OCI-LY1 (cell line): Measurements from ENCODE around the gene MYL10.

Experiments
- H2AFZ ChIP-seq: fragments of 200-600 bp; sonication (generic), shearing (Covaris generic); 2 replicates; pipeline ENCODE4 v1.6.0; 2014; ENCODE audit warnings: antibody characterized with exemption, mild to moderate bottlenecking, low read length
- H3F3A ChIP-seq: fragments of 200-600 bp; sonication (generic), shearing (Covaris generic); 2 replicates; pipeline ENCODE4 v1.6.0; 2014; ENCODE audit warnings: mild to moderate bottlenecking, antibody characterized with exemption, low read length, moderate library complexity; ENCODE audit not compliant: insufficient read depth
- H3K27ac ChIP-seq: fragments of 200-600 bp; sonication (generic); 2 replicates; pipeline ENCODE4 v1.5.1; 2014; ENCODE audit warnings: low read length, mixed run types, mild to moderate bottlenecking, low read depth; ENCODE audit not compliant: poor library complexity, severe bottlenecking
- H3K27me3 ChIP-seq: fragments of 200-600 bp; sonication (generic); 2 replicates; pipeline ENCODE4 v1.6.0; 2014; ENCODE audit warnings: antibody characterized with exemption, mild to moderate bottlenecking, low read length, moderate library complexity; ENCODE audit not compliant: insufficient read depth
- H3K36me3 ChIP-seq: fragments of 200-600 bp; sonication (generic); 2 replicates; pipeline ENCODE4 v1.6.1; 2014; ENCODE audit warnings: mild to moderate bottlenecking, antibody characterized with exemption, low read length, moderate library complexity, mixed read lengths; ENCODE audit not compliant: insufficient read depth
- H3K4me1 ChIP-seq: fragments of 200-600 bp; sonication (generic); 2 replicates; pipeline ENCODE4 v1.5.1; 2014; ENCODE audit warnings: mild to moderate bottlenecking, low read length, moderate library complexity; ENCODE audit not compliant: insufficient read depth, severe bottlenecking
- H3K4me2 ChIP-seq: fragments of 200-600 bp; sonication (generic), shearing (Covaris generic); 2 replicates; pipeline ENCODE4 v1.6.1; 2014; ENCODE audit warnings: low read length
- H3K4me3 ChIP-seq: fragments of 200-600 bp; sonication (generic); 2 replicates; pipeline ENCODE4 v1.5.1; 2014; ENCODE audit warnings: low read length, low read depth, mild to moderate bottlenecking, mixed read lengths; ENCODE audit not compliant: poor library complexity, severe bottlenecking
- H3K79me2 ChIP-seq: fragments of 200-600 bp; shearing (Covaris generic); 2 replicates; pipeline ENCODE4 v1.6.1; 2016; ENCODE audit warnings: mixed run types, low read length, mixed read lengths; ENCODE audit not compliant: insufficient read depth
- H3K9ac ChIP-seq: fragments of 200-600 bp; sonication (generic), shearing (Covaris generic); 2 replicates; pipeline ENCODE4 v1.6.1; 2014; ENCODE audit warnings: mild to moderate bottlenecking, low read length, mixed read lengths
- H3K9me2 ChIP-seq: fragments of 200-600 bp; sonication (generic), shearing (Covaris generic); 2 replicates; pipeline ENCODE4 v1.6.1; 2014; ENCODE audit warnings: low read depth, mild to moderate bottlenecking, low read length, mixed read lengths
- H3K9me3 ChIP-seq: fragments of 200-600 bp; shearing (Covaris generic); 2 replicates; pipeline ENCODE4 v1.6.1; 2014; ENCODE audit warnings: low read length, mixed read lengths
- H4K20me1 ChIP-seq: fragments of 200-600 bp; sonication (generic), shearing (Covaris generic); 2 replicates; pipeline ENCODE4 v1.6.0; 2016; ENCODE audit warnings: mild to moderate bottlenecking, low read length; ENCODE audit not compliant: insufficient read depth
- CTCF ChIP-seq: fragments of 200-600 bp; sonication (generic), shearing (Covaris generic); IDR thresholded peaks from 2 replicates; pipeline ENCODE4 v1.5.1; 2017; ENCODE audit warnings: mild to moderate bottlenecking, antibody characterized with exemption, low read length, moderate library complexity, mixed read lengths
- EZH2 ChIP-seq: fragments of 200-600 bp; sonication (generic), shearing (Covaris generic); IDR thresholded peaks from 2 replicates; pipeline ENCODE4 v1.8.0; 2017; ENCODE audit warnings: borderline replicate concordance, mixed run types, mild to moderate bottlenecking, antibody characterized with exemption, low read length, moderate library complexity, mixed read lengths

Gene MYL10

GRCh38 chr7:101590663-101591435, 38.2 kb downstream of the MYL10 start:
- no peak overlapping the region for H2AFZ ChIP-seq
- H3K9me2 ChIP-seq, result no peaks in the 10 kb centered on the region
- H3K27ac ChIP-seq, result no peak overlapping the region
- TF ChIP-seq CTCF (no peak), EZH2 (no peak)
- H3K4me1 ChIP-seq, result no peaks in the 10 kb centered on the region
- H3K27me3 ChIP-seq, result peaks cover 9% of the 10 kb centered on the region
- H3K9me3 ChIP-seq, result 0 out of 2 replicates have a peak, but pooled peaks cover 1% of the 10 kb centered on the region
- no peaks in the 10 kb centered on the region for H3K36me3 ChIP-seq
- no peak overlapping the region for H3K4me2 ChIP-seq
- H3K4me3 ChIP-seq, result no peak overlapping the region
- H4K20me1 ChIP-seq, result no peaks in the 10 kb centered on the region
- H3K79me2 ChIP-seq, result no peaks in the 10 kb centered on the region
- no peaks in the 10 kb centered on the region for H3F3A ChIP-seq
- no peak overlapping the region for H3K9ac ChIP-seq

DNA sequence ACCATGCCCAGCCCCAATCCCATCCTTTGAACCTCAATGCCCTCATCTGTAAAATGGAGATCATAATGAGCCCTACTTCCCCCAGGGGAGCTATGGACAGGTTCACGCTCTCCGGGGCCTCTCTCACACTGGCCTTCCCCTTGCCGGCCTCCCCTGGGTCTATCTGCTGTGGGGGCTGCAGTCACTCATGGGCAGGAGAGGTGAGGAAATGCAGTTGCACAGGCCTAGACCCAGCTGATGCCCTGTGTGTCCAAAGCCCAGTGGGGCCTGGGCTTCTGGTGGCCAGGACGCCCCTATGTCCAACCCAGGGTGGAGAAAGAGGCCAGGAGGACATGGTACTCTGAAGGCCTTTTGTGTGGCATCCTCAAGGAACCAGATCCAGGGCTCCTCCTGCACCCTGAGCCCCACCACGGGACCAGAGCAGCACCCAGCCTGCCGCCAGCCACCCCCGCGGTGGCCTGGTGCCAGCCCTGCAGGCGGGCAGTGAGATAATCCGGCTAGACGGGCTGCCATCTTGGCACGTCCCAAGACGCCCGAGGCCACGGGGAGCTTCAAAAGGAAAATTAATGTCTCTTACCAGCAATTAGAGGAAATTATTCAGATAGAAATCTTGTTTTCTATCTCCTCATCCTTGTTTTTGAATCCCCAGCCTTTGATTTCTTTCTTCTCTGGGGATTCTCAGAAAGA, 39.0 kb downstream of the MYL10 start:
- H3K4me1 ChIP-seq, result no peaks in the 10 kb centered on the region
- H4K20me1 ChIP-seq, result no peaks in the 10 kb centered on the region
- peaks cover 9% of the 10 kb centered on the region for H3K27me3 ChIP-seq
- H3K9ac ChIP-seq, result no peak overlapping the region
- H3K9me2 ChIP-seq, result no peaks in the 10 kb centered on the region
- no peak for TF ChIP-seq EZH2
- no peak for TF ChIP-seq CTCF
- no peak overlapping the region for H3K4me3 ChIP-seq
- H3K9me3 ChIP-seq, result no peaks in the 10 kb centered on the region
- no peaks in the 10 kb centered on the region for H3F3A ChIP-seq
- H3K4me2 ChIP-seq, result no peak overlapping the region
- no peaks in the 10 kb centered on the region for H3K36me3 ChIP-seq
- no peak overlapping the region for H2AFZ ChIP-seq
- no peak overlapping the region for H3K27ac ChIP-seq
- H3K79me2 ChIP-seq, result no peaks in the 10 kb centered on the region

GRCh38 chr7:101589052-101589451, 40.0 kb downstream of the MYL10 start:
- H3K27ac ChIP-seq, result no peak overlapping the region
- H4K20me1 ChIP-seq, result no peaks in the 10 kb centered on the region
- H3K9me2 ChIP-seq, result no peaks in the 10 kb centered on the region
- no peaks in the 10 kb centered on the region for H3K79me2 ChIP-seq
- no peak for TF ChIP-seq EZH2
- TF ChIP-seq CTCF, result no peak
- H3K4me3 ChIP-seq, result no peak overlapping the region
- no peaks in the 10 kb centered on the region for H3F3A ChIP-seq
- H3K4me1 ChIP-seq, result no peaks in the 10 kb centered on the region
- no peak overlapping the region for H3K4me2 ChIP-seq
- peaks cover 9% of the 10 kb centered on the region for H3K27me3 ChIP-seq
- no peak overlapping the region for H3K9ac ChIP-seq
- no peaks in the 10 kb centered on the region for H3K9me3 ChIP-seq
- H2AFZ ChIP-seq, result no peak overlapping the region
- H3K36me3 ChIP-seq, result no peaks in the 10 kb centered on the region
